GM19455 (cell line): ENCODE results near the gene RAPGEF4.

Experiments used
- ATAC-seq: cut with Tn5 transposase; IDR thresholded peaks from one replicate; pipeline ENCODE4 v1.9.1; 2021; ENCODE audit not compliant: unreplicated experiment

The RAPGEF4 gene

GRCh38 chr2:172993931-172994717, 258.5 kb downstream of the RAPGEF4 start:
- ATAC-seq, result no peak

GRCh38 chr2:172994864-172995263, 259.2 kb downstream of the RAPGEF4 start:
- no peak for ATAC-seq

GRCh38 chr2:172995323-172996244, 259.9 kb downstream of the RAPGEF4 start:
- no peak for ATAC-seq

- ATAC-seq, result no peak
These were observed 260.8 kb downstream of the RAPGEF4 start for GRCh38 chr2:172996387-172996961.

GRCh38 chr2:172997031-172997430, 261.4 kb downstream of the RAPGEF4 start:
- ATAC-seq, result no peak

- ATAC-seq, result no peak
These were observed 263.1 kb downstream of the RAPGEF4 start for GRCh38 chr2:172998547-172999272.

- ATAC-seq, result no peak
These were observed 264.2 kb downstream of the RAPGEF4 start for GRCh38 chr2:172999641-173000386.

GRCh38 chr2:173001664-173002604, 266.3 kb downstream of the RAPGEF4 start:
- no peak for ATAC-seq

- no peak for ATAC-seq
These were observed 267.3 kb downstream of the RAPGEF4 start for GRCh38 chr2:173002751-173003541.

- no peak for ATAC-seq
These were observed 273.1 kb downstream of the RAPGEF4 start for GRCh38 chr2:173008786-173009185.

- ATAC-seq, result no peak
These were observed 274.6 kb downstream of the RAPGEF4 start for GRCh38 chr2:173010233-173010632.

- ATAC-seq, result no peak
These were observed 280.8 kb downstream of the RAPGEF4 start for GRCh38 chr2:173016451-173016850.

GRCh38 chr2:173017646-173018420, 282.2 kb downstream of the RAPGEF4 start:
- no peak for ATAC-seq

- ATAC-seq, result no peak
These were observed 284.1 kb downstream of the RAPGEF4 start for GRCh38 chr2:173019755-173020154.

- no peak for ATAC-seq
These were observed 286.3 kb downstream of the RAPGEF4 start for GRCh38 chr2:173021939-173022371.

GRCh38 chr2:173023718-173024117, 288.1 kb downstream of the RAPGEF4 start:
- ATAC-seq, result no peak

GRCh38 chr2:173026479-173026878, 290.8 kb downstream of the RAPGEF4 start:
- ATAC-seq, result no peak
